Small intestine (tissue), 4 donors: ENCODE results near the gene BEND6. TPM values are rescaled to one million over a fixed set of nuclear protein-coding genes. Genes with fewer than 3 reads are reported as not detected.

Source experiments
- polyA plus RNA-seq, 4 donors: library from polyadenylated mRNA; stranded (reverse) in 3 of 4; unstranded in 1 of 4; fragments of 200-250 nt in 3 of 4; fragments of 120-200 nt in 1 of 4; gene quantifications; one replicate each; pipeline versions ENCODE4 v1.2.1 to v1.2.3, GENCODE V29; 2013
- donor health status: healthy with polysubstance abuse.
- donor health status: Bipolar disorder and iron deficiency.
- donor health status: healthy.

Gene BEND6
- polyA plus RNA-seq, 4 donors = 0.34 to 0.54 (median 0.35) TPM; not detected in 1

Other genes with a start within 250 kb of the BEND6 start
- gene KIAA1586, start 91.6 kb downstream of the BEND6 start, polyA plus RNA-seq = 10 to 100 TPM in 1 of 4 donors, 1 to 10 TPM in 3; 1.6 to 12.2 (median 2.4) TPM
- gene ZNF451, start 135.1 kb downstream of the BEND6 start, polyA plus RNA-seq = 10 to 100 TPM in 1 of 4 donors, 1 to 10 TPM in 3; 7.3 to 27.7 (median 8.5) TPM
- 1 to 10 TPM in 1 of 4 donors, under 1 TPM in 3; 0.45 to 1.1 (median 0.72) TPM for gene BAG2, start 217.2 kb downstream of the BEND6 start, polyA plus RNA-seq